Measurements from ENCODE around the gene PAX7. TPM values are rescaled to one million over a fixed set of nuclear protein-coding genes. Genes with fewer than 3 reads are reported as not detected.

PAX7 gene
- polyA plus RNA-seq, 1 donor from 2014 or later, result not detected

DNA sequence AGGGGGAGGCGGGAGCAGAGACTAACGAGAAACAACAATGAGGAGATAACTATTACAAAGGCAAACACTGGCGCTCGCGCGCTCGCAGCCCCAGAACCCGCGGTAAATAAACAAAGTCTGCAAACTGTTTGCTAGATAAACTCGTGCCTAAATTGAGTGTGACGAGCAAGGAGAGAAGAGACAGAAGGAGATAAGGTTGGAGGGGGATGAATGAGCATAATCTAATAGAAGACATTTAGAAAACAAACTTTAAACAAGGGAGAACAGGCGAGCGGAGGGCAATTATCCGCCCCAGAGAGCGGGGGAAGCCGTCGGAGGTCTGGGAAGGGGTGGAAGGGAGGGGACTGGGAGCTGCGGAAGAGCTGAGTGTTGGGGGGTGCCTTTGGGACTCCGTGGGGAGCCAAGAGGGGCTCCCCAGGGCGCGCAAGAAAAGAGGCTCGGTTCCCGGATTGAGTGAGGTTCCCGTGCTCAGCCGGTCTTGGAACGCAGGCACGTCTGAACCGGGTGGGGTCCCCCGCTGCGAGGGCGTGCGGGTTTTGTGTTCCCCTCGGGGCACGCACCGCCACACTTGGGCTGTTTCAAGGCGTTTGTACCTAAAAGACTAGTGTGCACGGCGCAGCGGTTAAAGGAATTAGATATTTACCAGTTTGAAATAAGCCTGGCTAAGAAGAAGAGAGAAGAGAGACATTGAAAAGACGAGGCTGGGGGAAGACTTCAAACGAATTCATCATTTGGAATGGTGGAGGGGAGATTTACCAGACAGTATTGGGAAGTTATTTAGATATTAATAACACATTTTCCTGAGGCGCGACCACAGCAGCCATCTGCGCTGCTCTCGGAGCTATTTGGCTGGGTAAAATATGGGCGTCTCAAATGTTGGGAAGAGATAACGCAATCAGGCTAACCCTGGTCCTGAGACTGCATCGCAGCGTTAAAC is 10.6 kb downstream of the PAX7 start:
- H3K4me3 ChIP-seq (ENCODE audit: low read length), result no peak overlapping the region
- peaks cover 100% of the 10 kb centered on the region for H3K27me3 ChIP-seq (ENCODE audit: insufficient read depth, low read depth, low read length)
- no peak overlapping the region for H3K9ac ChIP-seq (ENCODE audit: low read length)
- H3K9me2 ChIP-seq (ENCODE audit: insufficient read depth, low read length), result no peaks in the 10 kb centered on the region
- no peaks in the 10 kb centered on the region for H3F3A ChIP-seq (ENCODE audit: insufficient read depth, low read length, poor library complexity, severe bottlenecking)
- H4K20me1 ChIP-seq (ENCODE audit: insufficient read depth), result no peaks in the 10 kb centered on the region
- H3K4me2 ChIP-seq (ENCODE audit: low read length), result no peak overlapping the region
- H3K9me3 ChIP-seq (ENCODE audit: low read length), result no peaks in the 10 kb centered on the region
- H2AFZ ChIP-seq (ENCODE audit: low read depth, low read length), result no peak overlapping the region
- TF ChIP-seq MXI1 (conservative IDR thresholded peaks at IDR 0.05; ENCODE audit: poor library complexity, severe bottlenecking) (no peak), TAF1 (IDR thresholded peaks at IDR 0.05; ENCODE audit: low read depth) (no peak), EZH2 (IDR thresholded peaks at IDR 0.05; ENCODE audit: borderline replicate concordance, insufficient read depth, low read length, poor library complexity, severe bottlenecking) (peak; percentile 65), CTCF (IDR thresholded peaks at IDR 0.05; ENCODE audit: poor library complexity, severe bottlenecking) (no peak), POLR2AphosphoS5 (IDR thresholded peaks at IDR 0.05) (peak; percentile 65)
- no peak overlapping the region for H3K27ac ChIP-seq (ENCODE audit: low read length)
- H3K79me2 ChIP-seq (replicated peaks; ENCODE audit: insufficient read depth, low read length), result no peaks in the 10 kb centered on the region
- no peaks in the 10 kb centered on the region for H3K36me3 ChIP-seq (ENCODE audit: insufficient read depth, low read length)

- Histone ChIP-seq H3K9me2 (ENCODE audit: insufficient read depth, low read length) (no peaks in the 10 kb centered on the region), H3K9me3 (ENCODE audit: low read length) (no peaks in the 10 kb centered on the region), H3K27me3 (ENCODE audit: insufficient read depth, low read depth, low read length) (peaks cover 99% of the 10 kb centered on the region), H4K20me1 (ENCODE audit: insufficient read depth) (no peaks in the 10 kb centered on the region), H3F3A (ENCODE audit: insufficient read depth, low read length, poor library complexity, severe bottlenecking) (no peaks in the 10 kb centered on the region), H3K36me3 (ENCODE audit: insufficient read depth, low read length) (no peaks in the 10 kb centered on the region), H3K9ac (ENCODE audit: low read length) (no peak overlapping the region), H3K27ac (ENCODE audit: low read length) (no peak overlapping the region), H3K4me2 (ENCODE audit: low read length) (no peak overlapping the region), H3K79me2 (replicated peaks; ENCODE audit: insufficient read depth, low read length) (no peaks in the 10 kb centered on the region), H2AFZ (ENCODE audit: low read depth, low read length) (no peak overlapping the region), H3K4me3 (ENCODE audit: low read length) (no peak overlapping the region)
- no peak for TF ChIP-seq POLR2AphosphoS5 (IDR thresholded peaks at IDR 0.05)
- no peak for TF ChIP-seq EP300 (conservative IDR thresholded peaks at IDR 0.05; ENCODE audit: poor library complexity, severe bottlenecking)
- TF ChIP-seq REST (IDR thresholded peaks at IDR 0.05; ENCODE audit: borderline replicate concordance), result no peak
Observed at GRCh38 chr1:18642278-18643095, 11.8 kb downstream of the PAX7 start.
